Measurements from ENCODE around the gene PPP1R9B. TPM values are rescaled to one million over a fixed set of nuclear protein-coding genes. Genes with fewer than 3 reads are reported as not detected.
A peak's percentile ranks its signal among the peaks of the same experiment; 100 is the strongest.

PPP1R9B gene, protein sequence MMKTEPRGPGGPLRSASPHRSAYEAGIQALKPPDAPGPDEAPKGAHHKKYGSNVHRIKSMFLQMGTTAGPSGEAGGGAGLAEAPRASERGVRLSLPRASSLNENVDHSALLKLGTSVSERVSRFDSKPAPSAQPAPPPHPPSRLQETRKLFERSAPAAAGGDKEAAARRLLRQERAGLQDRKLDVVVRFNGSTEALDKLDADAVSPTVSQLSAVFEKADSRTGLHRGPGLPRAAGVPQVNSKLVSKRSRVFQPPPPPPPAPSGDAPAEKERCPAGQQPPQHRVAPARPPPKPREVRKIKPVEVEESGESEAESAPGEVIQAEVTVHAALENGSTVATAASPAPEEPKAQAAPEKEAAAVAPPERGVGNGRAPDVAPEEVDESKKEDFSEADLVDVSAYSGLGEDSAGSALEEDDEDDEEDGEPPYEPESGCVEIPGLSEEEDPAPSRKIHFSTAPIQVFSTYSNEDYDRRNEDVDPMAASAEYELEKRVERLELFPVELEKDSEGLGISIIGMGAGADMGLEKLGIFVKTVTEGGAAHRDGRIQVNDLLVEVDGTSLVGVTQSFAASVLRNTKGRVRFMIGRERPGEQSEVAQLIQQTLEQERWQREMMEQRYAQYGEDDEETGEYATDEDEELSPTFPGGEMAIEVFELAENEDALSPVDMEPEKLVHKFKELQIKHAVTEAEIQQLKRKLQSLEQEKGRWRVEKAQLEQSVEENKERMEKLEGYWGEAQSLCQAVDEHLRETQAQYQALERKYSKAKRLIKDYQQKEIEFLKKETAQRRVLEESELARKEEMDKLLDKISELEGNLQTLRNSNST
- 38.7 and 46.4 TPM in 2 replicates for total RNA-seq (2014; rRNA removed; shearing (Covaris generic))
- 25.9 and 28.0 TPM in 2 replicates for polyA plus RNA-seq (2015; cell fraction: cytosol; rRNA removed)
- polyA plus RNA-seq (2015; cell fraction: nucleus; rRNA removed): 71.5 and 71.7 TPM in 2 replicates

DNA sequence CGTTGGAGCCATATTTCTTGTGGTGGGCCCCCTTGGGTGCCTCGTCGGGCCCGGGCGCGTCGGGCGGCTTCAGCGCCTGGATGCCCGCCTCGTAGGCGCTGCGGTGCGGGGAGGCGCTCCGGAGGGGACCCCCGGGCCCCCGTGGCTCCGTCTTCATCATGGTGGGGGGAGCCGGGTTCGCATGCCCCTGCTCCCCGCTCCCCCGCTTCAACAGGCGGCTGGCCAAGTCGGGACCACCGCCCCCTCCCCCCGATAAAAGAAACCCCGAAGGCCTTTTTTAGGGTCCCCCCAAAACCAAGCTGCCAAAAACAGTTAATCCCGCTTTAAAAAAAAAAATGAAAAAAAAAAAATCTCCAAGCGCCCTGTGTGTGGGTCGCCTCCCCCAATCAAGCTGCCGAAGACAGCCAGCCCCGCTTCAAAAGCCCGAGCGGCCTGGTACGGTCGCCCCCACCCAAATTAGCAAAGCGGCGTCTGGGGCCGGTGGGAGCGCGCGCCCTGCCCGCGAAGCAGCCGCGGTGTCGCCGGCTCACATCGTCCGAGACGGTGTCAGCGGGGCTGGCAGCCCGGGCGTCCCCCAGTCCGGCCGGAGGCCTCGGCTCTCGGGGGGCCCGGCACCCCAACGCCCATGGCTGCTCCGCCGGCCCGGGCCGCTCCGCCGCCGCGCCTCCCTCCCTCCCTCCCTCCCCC, at the start of gene PPP1R9B:
PPP1R9B (minus strand) TSS at position 324 of the 687 bp plus-strand sequence; CDS start at position 160, 164 bp downstream.
- no peak for DNase-seq (ENCODE audit: low read depth)

DNA sequence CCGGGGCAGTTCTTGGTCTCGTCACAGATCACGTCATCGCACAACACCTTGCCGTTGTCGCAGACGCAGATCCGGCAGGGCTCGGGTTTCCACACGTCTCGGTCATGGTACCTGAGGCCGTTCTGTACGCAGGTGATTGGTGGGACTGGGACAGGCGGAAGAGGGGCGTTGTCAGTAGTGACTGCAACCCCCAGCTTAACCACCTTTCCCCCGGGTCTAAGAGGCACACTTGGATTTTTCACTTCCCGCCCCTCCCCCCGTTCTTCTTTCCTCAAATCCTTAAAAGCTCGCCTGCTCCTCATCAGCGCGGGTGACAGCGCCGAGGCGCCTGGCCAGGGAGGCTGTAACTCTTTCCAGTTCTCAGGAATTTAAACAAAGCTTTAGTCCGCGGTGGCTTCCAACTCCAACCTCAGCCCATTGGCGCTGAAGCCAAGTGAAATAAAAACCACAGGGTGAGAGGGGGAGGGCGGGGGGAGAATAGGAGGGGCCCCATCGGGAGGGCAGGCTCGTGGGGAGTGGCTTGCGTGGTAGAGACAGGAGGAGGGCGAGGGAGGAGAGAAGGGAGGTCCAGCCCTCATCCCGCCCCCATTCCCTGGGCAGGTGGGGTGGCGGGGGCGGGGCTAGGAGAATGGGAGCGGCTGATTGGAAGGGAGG, 49.5 kb upstream of the PPP1R9B start:
- DNase-seq (ENCODE audit: low read depth): peak; percentile 85

DNA sequence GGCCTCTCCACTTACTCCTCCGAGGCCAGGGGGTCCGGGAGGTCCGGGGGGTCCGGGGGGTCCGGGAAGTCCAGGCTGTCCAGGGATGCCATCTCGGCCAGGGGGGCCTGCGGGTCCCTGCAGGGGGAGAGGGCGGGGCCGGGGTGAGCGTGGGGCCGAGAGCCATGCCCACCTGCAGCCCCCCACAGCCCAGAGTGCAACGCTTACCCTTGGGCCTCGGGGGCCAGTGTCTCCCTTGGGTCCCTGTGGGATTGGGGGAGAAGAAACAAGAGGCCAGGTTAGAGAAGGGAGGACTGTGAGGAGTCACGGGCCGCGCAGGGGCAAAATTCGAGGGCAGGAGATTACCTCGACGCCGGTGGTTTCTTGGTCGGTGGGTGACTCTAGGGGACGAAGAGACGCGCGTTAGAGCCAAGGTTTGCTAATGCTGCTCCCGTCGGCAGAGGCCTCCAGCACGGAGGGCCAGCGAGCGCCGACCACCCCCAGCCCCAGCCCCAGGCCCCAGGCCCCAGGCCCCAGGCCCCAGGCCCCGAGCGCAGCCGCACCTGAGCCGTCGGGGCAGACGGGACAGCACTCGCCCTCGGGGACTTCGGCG, 48.8 kb upstream of the PPP1R9B start:
- DNase-seq (ENCODE audit: low read depth): no peak

DNA sequence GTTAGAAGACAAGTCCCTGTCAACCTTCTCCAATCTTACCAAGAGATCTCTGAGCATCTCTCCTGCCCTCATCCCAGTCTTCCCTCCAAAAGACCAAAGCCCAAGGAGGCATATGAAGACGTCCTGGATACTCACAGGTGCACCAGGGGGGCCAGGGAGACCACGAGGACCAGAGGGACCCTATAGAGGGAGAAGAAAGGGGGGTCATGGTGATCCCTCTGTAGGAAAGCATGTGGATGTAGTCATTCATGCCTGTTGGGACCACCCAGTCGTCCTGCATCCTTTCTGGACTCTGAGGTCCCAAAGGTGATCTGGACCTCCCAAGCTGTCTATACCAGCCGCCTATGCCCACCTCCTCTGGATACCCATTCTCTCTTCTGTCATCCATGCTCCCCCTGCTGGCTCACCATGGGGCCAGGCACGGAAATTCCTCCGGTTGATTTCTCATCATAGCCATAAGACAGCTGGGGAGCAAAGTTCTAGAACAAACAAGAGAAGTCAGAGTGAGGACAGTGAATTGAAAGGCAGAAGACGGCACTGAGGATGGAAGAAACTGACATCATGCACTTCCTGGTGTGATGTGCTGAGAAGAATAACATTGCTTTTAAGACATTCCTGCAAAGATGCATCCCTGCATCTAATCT, 47.7 kb upstream of the PPP1R9B start:
- peak; percentile 72 for DNase-seq (ENCODE audit: low read depth)

DNA sequence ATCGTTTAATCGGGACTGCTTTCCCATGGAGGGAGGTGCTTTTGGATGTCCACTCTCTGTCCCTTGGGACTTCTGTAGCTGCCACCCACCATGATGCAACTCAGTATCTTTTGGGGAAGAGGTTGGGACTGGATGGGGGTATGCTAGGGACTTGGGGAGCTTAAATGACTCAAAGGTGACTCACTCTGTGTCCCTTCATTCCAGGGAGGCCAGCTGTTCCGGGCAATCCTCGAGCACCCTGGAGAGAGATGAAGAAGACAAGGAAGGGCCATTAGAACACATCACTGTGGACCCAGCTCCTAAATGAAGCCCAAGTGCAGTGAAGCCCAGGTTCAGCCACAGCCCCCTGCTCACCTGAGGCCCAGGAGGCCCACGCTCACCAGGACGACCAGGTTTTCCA, 46.3 kb upstream of the PPP1R9B start:
- DNase-seq (ENCODE audit: low read depth): peak; percentile 42

DNA sequence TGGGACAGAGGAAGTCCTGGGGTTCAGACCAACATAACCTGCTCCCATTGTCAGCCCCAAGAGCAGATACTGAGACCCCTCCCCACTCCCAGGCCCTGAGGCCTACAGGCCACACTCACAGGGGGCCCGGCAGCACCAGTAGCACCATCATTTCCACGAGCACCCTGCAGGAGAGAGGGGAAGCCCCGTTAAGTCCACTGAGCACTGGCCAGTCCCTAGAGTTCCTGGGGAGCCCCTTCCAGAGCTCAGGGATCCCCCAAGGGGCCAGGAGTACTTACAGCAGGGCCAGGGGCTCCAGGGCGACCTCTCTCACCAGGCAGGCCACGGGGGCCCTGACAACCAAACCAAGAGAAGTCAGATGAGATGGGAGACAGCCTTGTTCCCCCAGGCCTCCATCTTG, 45.6 kb upstream of the PPP1R9B start:
- no peak for DNase-seq (ENCODE audit: low read depth)

DNA sequence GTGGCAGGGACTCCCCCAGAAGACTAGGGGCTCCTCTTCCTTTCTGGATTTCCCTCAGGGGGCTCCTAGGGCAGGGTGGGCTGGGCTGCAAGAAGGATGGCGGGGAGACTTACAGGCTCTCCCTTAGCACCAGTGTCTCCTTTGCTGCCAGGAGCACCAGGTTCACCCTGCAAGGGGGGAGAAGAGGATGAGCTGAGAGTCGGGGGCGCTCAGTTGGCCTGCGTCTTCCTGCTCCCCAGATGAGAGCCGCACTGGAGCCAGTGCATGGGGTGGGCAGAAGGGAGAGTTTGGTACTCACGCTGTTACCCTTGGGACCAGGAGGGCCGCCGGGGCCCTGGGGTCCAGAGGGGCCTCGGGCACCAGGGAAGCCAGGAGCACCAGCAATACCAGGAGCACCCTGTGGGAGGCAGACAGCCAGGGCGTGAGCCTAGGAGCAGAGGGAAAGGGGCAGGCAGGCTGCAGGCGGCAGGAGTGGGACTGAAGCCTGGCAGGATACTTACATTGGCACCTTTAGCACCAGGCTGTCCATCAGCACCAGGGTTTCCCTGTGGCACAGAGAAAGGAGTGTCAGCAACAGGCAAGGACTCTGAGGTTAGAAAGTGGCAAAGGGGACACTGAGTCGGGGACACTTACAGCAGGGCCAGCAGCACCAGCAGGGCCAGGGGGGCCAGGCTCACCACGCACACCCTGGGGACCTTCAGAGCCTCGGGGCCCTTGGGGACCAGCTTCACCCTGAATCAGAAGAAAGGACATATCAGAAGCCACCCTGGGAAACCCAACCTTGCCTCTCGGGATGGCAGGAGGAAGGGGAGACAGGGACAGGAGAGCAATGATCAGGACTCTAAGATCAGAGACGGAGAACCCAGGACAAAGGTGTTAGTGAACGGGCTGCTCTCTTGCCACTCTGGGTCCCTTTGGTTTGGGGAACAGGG, 44.7 kb upstream of the PPP1R9B start:
- no peak for DNase-seq (ENCODE audit: low read depth)

DNA sequence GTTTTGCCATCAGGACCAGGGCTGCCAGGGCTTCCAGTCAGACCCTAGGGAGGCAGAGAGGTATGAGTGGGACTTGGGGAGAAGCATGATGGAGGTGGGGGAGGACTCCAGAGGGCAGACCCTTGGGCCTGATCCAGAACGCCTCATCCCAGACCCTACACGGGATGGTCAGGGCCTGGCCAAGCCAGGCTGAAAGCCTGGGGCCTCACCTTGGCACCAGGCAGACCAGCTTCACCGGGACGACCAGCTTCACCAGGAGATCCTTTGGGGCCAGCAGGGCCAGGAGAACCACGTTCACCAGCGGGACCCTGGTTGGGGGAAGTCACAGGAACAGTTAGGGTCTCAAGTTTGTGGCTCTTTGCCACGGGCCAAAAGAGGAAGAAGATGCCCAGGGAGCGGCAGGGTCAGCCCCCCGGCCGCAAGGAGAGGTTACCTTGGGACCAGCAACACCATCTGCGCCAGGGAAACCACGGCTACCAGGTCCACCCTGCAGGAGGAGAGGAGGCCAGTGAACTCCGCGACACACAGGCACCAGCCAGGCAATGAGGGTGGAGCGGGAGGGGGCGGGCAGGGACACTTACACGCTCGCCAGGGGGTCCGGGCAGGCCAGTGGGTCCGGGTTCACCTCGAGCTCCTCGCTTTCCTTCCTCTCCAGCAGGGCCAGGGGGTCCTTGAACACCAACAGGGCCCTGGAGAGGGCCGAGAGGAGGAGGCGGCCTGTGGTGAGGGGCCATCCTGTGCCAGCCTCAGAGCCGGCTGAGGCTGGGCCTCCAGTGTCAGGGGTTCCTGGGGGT, 43.9 kb upstream of the PPP1R9B start:
- DNase-seq (ENCODE audit: low read depth): no peak

DNA sequence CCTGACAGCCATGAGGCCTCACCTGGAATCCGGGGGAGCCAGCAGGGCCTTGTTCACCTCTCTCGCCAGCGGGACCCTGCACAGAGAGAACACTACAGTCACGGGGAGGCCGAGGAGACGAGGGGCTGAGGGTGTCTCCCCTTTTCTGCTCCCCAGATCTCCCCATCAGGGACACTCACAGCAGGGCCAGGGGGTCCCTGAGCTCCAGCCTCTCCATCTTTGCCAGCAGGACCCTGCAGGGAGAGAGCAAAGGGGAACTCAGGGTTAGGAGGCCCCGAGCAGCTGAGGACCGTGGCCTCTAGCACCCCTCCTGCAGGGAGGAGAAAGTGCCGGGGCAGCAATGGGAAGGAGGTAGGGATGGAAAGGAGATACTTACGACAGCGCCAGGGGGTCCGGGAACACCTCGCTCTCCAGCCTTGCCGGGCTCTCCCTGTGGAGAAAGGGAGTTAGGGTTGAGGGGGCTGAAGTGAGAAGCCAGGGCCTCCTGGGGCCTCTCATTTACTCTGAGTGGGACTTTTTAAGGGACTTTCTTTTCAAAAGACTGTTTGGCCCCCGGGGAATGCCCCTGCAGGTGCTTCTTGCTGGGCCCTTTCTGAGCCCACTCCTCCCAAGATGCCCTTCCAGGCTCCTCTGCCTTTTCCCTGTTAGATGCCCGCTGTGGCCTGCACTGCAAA, 42.3 kb upstream of the PPP1R9B start:
- no peak for DNase-seq (ENCODE audit: low read depth)

DNA sequence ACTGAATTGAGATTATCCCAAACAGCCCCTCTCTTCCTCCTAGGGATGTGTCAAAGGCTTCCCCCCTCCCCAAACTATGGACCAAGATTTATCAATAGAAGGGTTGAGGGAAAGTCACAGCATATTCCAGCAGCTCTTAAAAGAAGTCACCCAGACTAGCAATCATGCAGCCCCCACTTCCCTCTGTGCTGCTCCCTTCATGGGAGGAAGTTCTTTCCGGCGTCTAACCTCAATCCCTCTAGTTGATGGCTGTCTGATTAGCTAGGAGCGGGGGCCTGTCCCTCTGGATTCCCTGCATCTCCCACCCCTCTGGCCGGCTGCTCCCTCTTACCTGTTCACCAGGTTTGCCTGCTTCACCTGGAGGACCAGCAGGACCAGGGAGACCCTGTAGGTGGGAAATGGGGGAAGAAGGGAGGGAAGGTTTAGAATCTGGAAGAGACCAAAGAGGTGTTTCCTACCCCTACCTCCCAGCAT, 41.7 kb upstream of the PPP1R9B start:
- no peak for DNase-seq (ENCODE audit: low read depth)

DNA sequence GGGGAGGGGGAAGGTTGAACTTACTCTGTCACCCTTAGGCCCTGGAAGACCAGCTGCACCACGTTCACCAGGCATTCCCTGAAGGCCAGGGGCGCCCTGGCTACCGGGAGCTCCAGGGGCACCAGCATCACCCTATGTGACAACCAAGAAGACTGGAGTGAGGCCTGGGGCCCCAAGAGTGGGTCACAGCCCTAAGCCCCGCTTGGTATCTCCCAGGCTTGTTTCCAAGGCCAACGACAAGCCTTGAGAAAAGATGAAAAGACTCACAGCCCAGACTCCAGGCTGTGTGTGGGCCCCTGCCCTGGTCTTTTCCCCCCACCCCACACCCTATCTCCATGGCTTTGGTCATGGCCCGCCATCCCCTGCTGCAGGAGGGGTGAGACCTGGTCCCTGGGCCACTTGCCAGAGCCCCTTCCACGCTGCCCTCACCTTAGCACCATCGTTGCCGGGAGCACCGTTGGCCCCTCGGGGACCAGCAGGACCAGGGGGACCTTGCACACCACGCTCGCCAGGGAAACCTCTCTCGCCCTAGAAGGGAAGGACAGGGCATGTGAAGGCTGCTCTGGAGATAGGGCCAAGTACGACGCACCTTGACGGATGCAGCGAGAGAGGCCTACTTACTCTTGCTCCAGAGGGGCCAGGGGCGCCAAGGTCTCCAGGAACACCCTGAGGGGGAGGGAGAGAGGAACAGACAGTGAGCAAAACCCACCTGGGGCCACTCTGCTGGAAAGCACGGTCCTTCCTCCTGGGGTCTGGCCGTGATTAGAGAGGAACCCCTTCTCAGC, 41.1 kb upstream of the PPP1R9B start:
- no peak for DNase-seq (ENCODE audit: low read depth)

DNA sequence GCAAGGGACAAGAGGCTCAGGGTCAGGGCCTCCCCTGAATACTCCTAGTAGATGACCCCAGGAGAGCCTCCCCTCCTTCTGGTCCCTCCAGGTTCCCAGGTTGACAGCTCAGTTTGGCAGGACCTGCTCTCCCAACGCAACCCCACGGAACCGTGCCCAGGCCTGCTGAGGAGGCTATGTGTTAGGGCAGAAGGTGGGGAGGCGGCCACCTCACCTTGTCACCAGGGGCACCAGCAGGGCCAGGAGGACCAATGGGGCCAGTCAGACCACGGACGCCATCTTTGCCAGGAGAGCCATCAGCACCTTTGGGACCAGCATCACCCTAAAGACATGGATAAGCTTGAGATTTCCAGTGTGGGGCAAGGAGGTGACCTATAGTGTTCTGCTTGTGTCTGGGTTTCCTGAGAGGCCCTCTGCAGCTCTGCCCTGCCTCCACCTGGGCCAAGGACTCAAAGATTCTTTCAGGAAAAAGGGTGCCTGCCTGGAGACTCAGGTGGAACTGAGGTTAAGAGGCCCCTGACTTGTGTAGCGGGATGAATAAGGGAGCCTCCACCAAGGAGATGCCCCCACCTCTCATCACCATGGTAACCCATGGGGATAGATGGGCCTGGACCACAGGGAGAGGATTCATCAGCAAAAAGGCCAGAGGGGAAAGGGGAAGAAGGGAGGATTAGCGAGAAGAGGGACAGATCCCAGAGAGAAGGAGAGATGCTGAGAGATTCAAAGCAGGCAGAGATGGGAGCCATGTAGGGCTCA, 40.3 kb upstream of the PPP1R9B start:
- DNase-seq (ENCODE audit: low read depth): no peak

DNA sequence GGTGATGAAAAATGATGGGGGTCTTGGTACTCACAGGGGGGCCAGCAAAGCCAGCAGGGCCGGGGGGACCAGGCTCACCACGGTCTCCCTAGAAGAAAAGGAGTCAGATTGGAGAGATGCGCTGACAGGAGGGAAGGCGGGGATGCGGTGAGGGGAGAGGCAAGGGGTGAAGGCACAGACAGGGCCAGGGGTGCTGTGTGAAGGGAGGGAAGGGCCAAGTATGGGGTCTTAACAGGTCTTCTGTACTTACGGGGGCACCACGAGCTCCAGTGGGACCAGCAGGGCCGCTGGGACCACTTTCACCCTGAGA, 39.8 kb upstream of the PPP1R9B start:
- no peak for DNase-seq (ENCODE audit: low read depth)

DNA sequence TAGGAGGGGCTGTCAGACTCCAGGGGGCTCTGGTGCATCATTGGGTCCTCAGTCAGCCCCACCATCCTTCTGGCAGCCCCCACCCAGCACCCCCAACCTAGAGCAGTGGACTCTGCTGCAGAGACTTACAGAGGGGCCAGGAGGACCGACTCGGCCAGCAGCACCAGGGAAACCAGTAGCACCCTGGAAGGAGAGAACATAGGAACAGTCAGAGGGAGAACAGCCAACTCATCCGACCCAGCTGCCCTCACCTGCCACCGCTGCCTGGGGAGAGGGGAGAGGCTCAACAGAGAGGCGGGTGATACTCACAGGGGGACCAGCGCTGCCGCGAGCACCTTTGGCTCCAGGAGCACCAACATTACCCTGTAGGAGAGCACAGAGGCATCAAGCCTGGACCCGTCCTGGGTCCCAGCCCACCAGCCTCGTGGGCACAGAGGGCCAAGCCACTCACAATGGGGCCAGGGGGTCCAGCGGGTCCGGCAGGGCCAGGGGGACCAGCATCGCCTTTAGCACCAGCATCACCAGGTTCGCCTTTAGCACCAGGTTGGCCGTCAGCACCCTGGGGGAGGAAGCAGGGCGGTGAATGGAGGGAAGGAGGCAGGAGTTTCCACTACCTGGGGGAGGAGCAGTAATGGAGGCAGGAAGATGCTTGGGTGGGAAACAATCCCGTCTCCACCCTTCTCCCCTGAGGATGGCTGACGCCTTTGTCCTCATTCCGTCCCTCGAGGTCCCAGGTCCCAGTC, 39.2 kb upstream of the PPP1R9B start:
- DNase-seq (ENCODE audit: low read depth): no peak

DNA sequence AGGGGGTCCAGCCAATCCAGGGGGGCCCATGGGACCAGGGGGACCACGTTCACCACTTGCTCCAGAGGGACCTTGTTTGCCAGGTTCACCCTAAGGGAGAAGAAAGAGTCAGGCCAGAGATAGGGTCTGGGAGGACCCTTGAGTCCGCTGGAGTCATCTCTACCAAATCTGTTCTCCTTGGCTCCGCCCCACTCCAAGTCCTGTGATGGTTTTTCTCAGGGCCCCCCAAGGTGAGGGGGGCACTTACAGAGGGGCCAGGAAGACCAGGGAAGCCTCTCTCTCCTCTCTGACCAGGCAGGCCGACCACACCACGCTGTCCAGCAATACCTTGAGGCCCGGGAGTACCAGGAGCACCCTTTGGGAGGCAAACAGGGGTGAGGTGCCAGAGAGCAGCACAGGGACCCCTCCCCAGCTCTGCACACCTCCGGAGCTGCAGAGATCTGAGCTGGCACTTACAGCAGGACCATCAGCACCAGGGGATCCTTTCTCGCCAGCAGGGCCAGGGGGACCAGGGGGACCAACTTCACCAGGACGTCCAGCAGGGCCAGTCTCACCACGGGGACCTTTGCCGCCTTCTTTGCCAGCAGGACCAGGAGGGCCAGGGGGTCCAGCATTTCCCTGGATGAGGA, 38.6 kb upstream of the PPP1R9B start:
- no peak for DNase-seq (ENCODE audit: low read depth)

Measured in HT1080 (cell line).